Thymus (tissue), 11 donors: ENCODE measurements around the gene KNOP1. TPM values are rescaled to one million over a fixed set of nuclear protein-coding genes. Genes with fewer than 3 reads are reported as not detected.
"Not testable (repeated sequence)": the region's sequence is repeated elsewhere in the genome, so short reads cannot be mapped to it uniquely, and the experiment has no call there.

Experiments used
- DNase-seq, 9 donors: peaks; one replicate each; pipeline ENCODE4 v3.0.0-alpha.2; 2013; ENCODE audit warnings: low spot score in 9 of 9, low read depth in 6 of 9, missing footprints in 1 of 9
- H3K27ac ChIP-seq, 2 donors: one replicate each; pipeline ENCODE4 v1.5.1; 2013; ENCODE audit warnings: control low read depth in 1 of 2, low read depth in 1 of 2, low read length in 1 of 2, mild to moderate bottlenecking in 1 of 2, moderate library complexity in 1 of 2
- H3K27me3 ChIP-seq, 2 donors: one replicate each; pipeline ENCODE4 v1.5.1; 2013; ENCODE audit warnings: low read length in 1 of 2; ENCODE audit not compliant: control insufficient read depth in 2 of 2, insufficient read depth in 1 of 2
- H3K36me3 ChIP-seq, 2 donors: one replicate each; pipeline ENCODE4 v1.5.1; 2013; ENCODE audit warnings: low read length in 1 of 2, mild to moderate bottlenecking in 1 of 2, moderate library complexity in 1 of 2; ENCODE audit not compliant: control insufficient read depth in 2 of 2, insufficient read depth in 2 of 2
- H3K4me1 ChIP-seq, 2 donors: one replicate each; pipeline ENCODE4 v1.5.1; 2013; ENCODE audit warnings: low read length in 2 of 2; ENCODE audit not compliant: control insufficient read depth in 2 of 2, insufficient read depth in 2 of 2
- H3K4me3 ChIP-seq, 2 donors: one replicate each; pipeline ENCODE4 v1.5.1; 2013; ENCODE audit warnings: low read length in 2 of 2, control low read depth in 1 of 2, mild to moderate bottlenecking in 1 of 2
- H3K9me3 ChIP-seq, 2 donors: one replicate each; pipeline ENCODE4 v1.5.1; 2013; ENCODE audit warnings: low read length in 1 of 2, mild to moderate bottlenecking in 1 of 2; ENCODE audit not compliant: control insufficient read depth in 2 of 2, insufficient read depth in 1 of 2
- WGBS: extraction: QIAGEN DNeasy Blood & Tissue Kit; methylation state at CpG from one replicate; pipeline ENCODE4 v1.1.7; 2013; 5-methylcytosine and 5-hydroxymethylcytosine counted together
- polyA plus RNA-seq: library from polyadenylated mRNA; stranded (reverse); fragments of 200-250 nt; gene quantifications from one replicate; pipeline ENCODE4 v1.2.3, GENCODE V29; 2013
- total RNA-seq: library from RNA; stranded (reverse); fragments of 120-200 nt; gene quantifications from one replicate; pipeline ENCODE4 v1.2.4, GENCODE V29; 2013
- donor health status: healthy.

KNOP1 gene
- total and polyA plus RNA-seq, 2 donors = 10.0 to 16.4 TPM

DNA sequence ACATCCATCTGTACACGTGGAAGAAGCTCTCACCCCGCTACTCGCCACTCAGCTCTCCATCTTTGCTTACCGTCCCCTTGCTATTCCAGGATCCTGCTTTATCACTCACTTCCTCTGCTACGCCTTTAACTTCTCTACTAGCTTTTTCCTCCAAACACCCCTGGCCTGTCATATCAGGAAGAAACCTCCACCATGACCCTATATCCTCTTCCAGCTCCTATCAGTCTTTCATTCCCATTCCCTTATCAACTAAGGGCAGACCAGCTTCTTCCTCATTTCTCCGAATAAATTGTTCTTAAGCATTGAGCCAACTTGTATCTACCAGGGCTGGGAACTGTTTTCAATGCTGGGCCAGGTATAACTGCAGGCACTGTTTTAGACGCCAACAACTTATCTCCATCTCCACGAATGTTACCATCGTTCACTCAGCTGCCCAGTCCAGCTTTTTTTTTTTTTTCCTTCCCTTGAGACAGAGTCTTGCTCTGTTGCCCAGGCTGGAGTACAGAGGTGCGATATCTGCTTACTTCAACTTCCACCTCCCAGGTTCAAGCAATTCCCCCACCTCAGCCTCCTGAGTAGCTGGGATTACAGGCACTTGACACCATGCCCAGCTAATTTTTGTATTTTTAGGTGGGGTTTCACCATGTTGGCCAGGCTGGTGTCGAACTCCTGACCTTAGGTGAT is 4.4 kb upstream of the KNOP1 start:
- H3K4me3 ChIP-seq = no peak overlapping the region
- DNase-seq = no peak
- no peaks in the 10 kb centered on the region for H3K36me3 ChIP-seq
- no peak overlapping the region for H3K27ac ChIP-seq
- peaks cover under 1 to 8% of the 10 kb centered on the region in 2 donors for H3K4me1 ChIP-seq
- 85% methylated on average over 11 of the region's 11 CpGs for WGBS
- no peaks in the 10 kb centered on the region for H3K9me3 ChIP-seq
- no peaks in the 10 kb centered on the region for H3K27me3 ChIP-seq

DNA sequence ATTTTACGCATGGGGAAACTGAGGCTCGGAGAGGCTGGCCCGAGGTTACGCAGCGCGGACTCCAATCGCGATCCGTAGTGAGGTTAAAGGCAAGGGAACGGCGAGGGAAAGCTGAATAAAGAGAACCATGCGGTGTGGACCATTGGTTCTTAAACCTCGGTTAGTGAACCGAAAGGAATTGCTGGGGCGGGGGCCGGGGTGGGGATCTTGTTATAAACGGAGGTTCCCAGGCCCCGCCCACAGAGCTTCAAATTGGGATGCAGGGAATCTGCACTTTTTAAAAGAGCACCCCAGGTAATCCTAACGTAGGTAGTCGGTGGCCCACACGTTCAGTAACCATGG is 568 bp upstream of the KNOP1 start:
- peak overlapping the region; percentile 72 to 92 for H3K4me3 ChIP-seq
- H3K27ac ChIP-seq = no peak overlapping the region
- H3K36me3 ChIP-seq = peaks cover 5 to 6% of the 10 kb centered on the region in 2 donors
- WGBS = 1% methylated on average over 21 of the region's 21 CpGs
- DNase-seq = no peak
- no peaks in the 10 kb centered on the region for H3K27me3 ChIP-seq
- H3K9me3 ChIP-seq = no peaks in the 10 kb centered on the region
- peaks cover 6 to 12% of the 10 kb centered on the region in 2 donors for H3K4me1 ChIP-seq

DNA sequence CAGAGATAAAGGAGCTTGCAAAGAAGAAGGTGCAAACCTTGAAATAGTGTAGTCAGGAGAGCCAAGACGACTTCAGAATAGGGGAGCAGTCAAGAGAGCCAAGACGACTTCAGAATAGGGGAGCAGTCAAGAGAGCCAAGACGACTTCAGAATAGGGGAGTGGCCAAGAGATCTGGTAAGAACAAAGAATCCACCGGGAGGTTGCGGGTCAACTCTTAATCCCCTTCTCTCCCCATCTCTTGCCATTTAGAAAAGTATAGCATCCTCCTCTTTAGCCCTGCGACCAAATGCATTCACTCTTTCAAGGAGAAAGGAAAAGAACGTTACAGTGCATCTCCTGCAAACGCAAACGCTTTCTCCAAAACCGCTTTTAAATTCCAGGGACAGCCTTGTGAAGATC is 713 bp downstream of the KNOP1 start:
- Histone ChIP-seq H3K36me3 (peaks cover 6 to 7% of the 10 kb centered on the region in 2 donors), H3K4me1 (peaks cover 6 to 12% of the 10 kb centered on the region in 2 donors), H3K27me3 (no peaks in the 10 kb centered on the region), H3K27ac (no peak overlapping the region), H3K4me3 (peak overlapping the region; percentile 72 to 92), H3K9me3 (no peaks in the 10 kb centered on the region)
- DNase-seq = no peak
- 1% methylated on average over 10 of the region's 10 CpGs for WGBS

DNA sequence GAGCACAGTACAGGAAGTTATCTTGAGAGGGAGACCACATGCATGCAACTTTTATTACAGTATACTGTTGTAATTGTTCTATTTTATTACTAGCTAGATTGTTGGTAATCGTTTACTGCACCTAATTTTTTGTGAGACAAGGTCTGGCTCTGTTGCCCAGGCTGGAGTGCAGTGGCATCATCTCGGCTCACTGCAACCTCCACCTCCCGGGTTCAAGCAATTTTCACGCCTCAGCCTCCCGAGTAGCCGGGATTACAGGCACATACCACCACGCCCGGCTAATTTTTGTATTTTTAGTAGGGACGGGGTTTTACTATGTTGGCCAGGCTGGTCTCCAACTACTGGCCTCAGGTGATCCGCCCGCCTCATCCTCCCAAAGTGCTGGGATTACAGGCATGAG is 1.3 kb downstream of the KNOP1 start:
- DNase-seq, H3K27ac ChIP-seq, H3K36me3 ChIP-seq, H3K27me3 ChIP-seq, H3K9me3 ChIP-seq, H3K4me3 ChIP-seq: not testable (repeated sequence)
- peaks cover 6 to 12% of the 10 kb centered on the region in 2 donors for H3K4me1 ChIP-seq
- WGBS = 88% methylated on average over 11 of the region's 11 CpGs

DNA sequence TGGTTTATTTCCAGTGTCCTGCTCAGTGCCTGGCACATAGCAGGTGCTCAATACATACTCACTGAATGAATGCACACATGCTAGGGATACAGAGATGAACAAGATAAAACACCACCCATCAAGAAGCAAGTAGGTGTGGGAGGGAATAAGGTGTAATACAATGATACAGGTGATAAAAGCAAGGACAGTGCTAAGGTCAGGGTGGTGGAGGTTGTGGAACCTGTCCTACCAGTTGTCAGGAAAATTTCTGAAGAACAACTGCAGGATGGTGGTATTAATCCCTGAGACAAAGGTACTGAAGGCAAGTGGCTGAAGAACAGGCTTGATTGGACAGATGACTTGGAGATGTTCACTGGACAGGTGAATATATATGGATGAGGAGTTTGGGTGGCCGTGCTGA is 1.8 kb downstream of the KNOP1 start:
- H3K4me1 ChIP-seq = peaks cover 6 to 12% of the 10 kb centered on the region in 2 donors
- no peak overlapping the region for H3K27ac ChIP-seq
- no peak for DNase-seq
- peaks cover 6 to 8% of the 10 kb centered on the region in 2 donors for H3K36me3 ChIP-seq
- H3K27me3 ChIP-seq = no peaks in the 10 kb centered on the region
- no peak overlapping the region for H3K4me3 ChIP-seq
- no peaks in the 10 kb centered on the region for H3K9me3 ChIP-seq
- 100% methylated on average over 1 of the region's 1 CpG for WGBS

DNA sequence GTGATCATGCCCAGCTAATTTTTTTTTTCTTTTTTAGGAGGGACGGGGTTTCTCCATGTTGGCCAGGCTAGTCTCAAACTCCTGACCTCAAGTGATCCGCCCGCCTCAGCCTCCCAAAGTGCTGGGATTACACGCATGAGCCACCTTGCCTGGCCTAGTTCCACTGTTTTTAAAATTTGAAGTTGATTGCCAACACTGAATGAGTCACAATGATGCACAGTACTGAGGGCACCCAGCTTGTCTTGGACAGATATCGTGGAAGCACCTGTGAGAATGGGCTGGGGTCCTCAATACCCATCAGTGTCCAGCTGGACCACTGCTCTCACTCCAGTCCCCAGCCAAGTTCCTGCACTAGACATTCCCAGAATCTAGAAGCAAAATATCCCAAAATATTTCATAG is 2.5 kb downstream of the KNOP1 start:
- Histone ChIP-seq H3K9me3 (no peaks in the 10 kb centered on the region), H3K4me1 (peaks cover 6 to 12% of the 10 kb centered on the region in 2 donors), H3K4me3 (no peak overlapping the region), H3K27ac (no peak overlapping the region), H3K36me3 (peaks cover 6 to 8% of the 10 kb centered on the region in 2 donors), H3K27me3 (no peaks in the 10 kb centered on the region)
- 96% methylated on average over 5 of the region's 5 CpGs for WGBS
- DNase-seq = no peak

DNA sequence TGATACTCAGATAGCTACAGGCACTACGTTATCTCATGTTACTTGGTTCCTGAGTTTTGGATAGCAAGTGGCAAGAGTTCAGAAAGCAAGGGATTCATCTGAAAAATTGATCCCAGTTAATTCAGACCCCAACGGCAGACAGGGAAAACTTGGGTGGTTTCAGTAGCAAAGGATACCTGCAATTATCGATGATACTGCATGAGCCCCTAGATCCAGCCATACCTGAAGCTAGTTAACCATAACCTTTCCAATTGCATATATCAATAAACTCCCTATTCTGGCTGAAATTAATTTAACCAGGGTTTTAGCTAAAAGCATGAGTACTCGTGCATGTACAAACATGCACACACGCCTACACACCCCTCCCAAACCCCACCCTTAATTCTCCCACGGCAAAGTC is 4.3 kb downstream of the KNOP1 start:
- Histone ChIP-seq H3K4me3 (no peak overlapping the region), H3K36me3 (peaks cover 12 to 22% of the 10 kb centered on the region in 2 donors), H3K27me3 (no peaks in the 10 kb centered on the region), H3K27ac (no peak overlapping the region), H3K9me3 (no peaks in the 10 kb centered on the region), H3K4me1 (peaks cover 6 to 7% of the 10 kb centered on the region in 2 donors)
- 97% methylated on average over 6 of the region's 6 CpGs for WGBS
- DNase-seq = no peak

DNA sequence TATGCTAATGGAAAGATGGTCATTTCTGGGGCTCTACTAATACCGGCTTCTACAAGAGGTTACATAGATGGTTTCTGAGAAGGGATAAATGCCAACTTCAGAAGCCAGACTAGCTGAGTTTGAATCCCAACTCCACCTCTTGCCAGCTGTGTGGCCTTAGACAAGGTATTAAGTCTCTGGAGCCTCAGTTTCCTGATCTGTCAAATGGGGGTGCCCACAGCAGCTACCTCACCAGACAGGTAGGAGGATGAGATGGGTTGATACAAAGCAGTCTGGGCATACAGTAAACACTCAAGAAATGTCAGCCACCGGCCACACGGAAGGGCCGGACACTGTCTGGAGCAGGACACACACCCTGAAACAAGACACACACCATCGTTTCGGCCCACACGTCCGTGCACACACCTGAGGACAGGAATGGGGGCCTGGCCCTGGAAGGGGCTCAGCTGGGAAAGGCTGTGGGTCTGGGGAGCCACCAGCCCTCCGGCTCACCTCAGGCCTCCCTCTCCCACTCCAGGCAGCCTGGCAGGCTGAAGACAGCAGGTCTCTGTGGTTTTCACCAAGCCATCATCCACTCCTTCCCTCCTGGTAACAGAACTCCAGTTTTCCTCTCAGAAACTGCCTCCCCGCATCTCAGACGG is 5.5 kb downstream of the KNOP1 start:
- no peaks in the 10 kb centered on the region for H3K9me3 ChIP-seq
- 93% methylated on average over 11 of the region's 11 CpGs for WGBS
- peaks cover 12 to 24% of the 10 kb centered on the region in 2 donors for H3K36me3 ChIP-seq
- H3K27me3 ChIP-seq = no peaks in the 10 kb centered on the region
- H3K4me1 ChIP-seq = peaks cover 6% of the 10 kb centered on the region in 2 donors
- DNase-seq = no peak
- H3K27ac ChIP-seq = no peak overlapping the region
- no peak overlapping the region for H3K4me3 ChIP-seq

DNA sequence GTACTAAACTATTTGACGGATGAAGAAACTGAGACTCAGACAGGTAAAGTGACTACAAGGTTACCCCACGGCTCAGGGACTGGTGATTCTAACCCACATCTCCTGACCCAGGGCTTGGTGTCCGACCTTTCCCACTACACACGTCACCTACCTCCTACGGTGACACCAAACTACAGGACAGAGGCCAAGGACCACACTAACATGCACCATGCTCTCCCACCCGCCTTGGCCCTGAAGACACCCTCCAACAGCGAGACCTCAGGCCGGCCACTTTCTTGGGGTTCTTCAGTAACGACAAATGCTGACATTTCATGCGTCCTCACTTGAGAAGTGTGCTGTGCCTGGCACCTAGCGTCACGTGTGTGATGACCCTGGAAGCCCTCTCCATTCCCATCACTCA is 6.4 kb downstream of the KNOP1 start:
- Histone ChIP-seq H3K4me3 (no peak overlapping the region), H3K9me3 (no peaks in the 10 kb centered on the region), H3K27ac (no peak overlapping the region), H3K36me3 (peaks cover 17 to 24% of the 10 kb centered on the region in 2 donors), H3K27me3 (no peaks in the 10 kb centered on the region), H3K4me1 (no peaks in the 10 kb centered on the region)
- WGBS = 93% methylated on average over 12 of the region's 12 CpGs
- no peak for DNase-seq
